H9 (cell line): ENCODE data around the gene DNAAF5. TPM values are rescaled to one million over a fixed set of nuclear protein-coding genes. Genes with fewer than 3 reads are reported as not detected.
"Not testable (repeated sequence)": the region's sequence is repeated elsewhere in the genome, so short reads cannot be mapped to it uniquely, and the experiment has no call there.

Experiments used
- DNase-seq: peaks from one replicate; pipeline ENCODE4 v3.0.0-alpha.2; 2017
- H2AFZ ChIP-seq: one replicate; pipeline ENCODE4 v1.6.1; 2013; ENCODE audit warnings: mild to moderate bottlenecking, low read length, control low read depth, moderate library complexity
- H2AK5ac ChIP-seq: 2 replicates; pipeline ENCODE4 v1.6.1; 2013; ENCODE audit warnings: low read length, control low read depth, mixed read lengths; ENCODE audit not compliant: insufficient read length
- H2BK120ac ChIP-seq: one replicate; pipeline ENCODE4 v1.6.1; 2013; ENCODE audit warnings: low read depth, mild to moderate bottlenecking, low read length, control low read depth, inconsistent platforms; ENCODE audit not compliant: poor library complexity, severe bottlenecking
- H2BK12ac ChIP-seq: 2 replicates; pipeline ENCODE4 v1.6.1; 2013; ENCODE audit warnings: low read length, control low read depth, mixed read lengths, low read depth; ENCODE audit not compliant: insufficient read length
- H2BK15ac ChIP-seq: 2 replicates; pipeline ENCODE4 v1.6.1; 2013; ENCODE audit warnings: low read depth, low read length, control low read depth
- H2BK20ac ChIP-seq: one replicate; pipeline ENCODE4 v1.6.1; 2013; ENCODE audit warnings: low read depth, mild to moderate bottlenecking, low read length, control low read depth, inconsistent platforms; ENCODE audit not compliant: poor library complexity, severe bottlenecking
- H2BK5ac ChIP-seq: 2 replicates; pipeline ENCODE4 v1.6.1; 2013; ENCODE audit warnings: low read length, control low read depth, mixed read lengths; ENCODE audit not compliant: insufficient read length
- H3K14ac ChIP-seq: 2 replicates; pipeline ENCODE4 v1.6.1; 2013; ENCODE audit warnings: low read length, control low read depth; ENCODE audit not compliant: insufficient read depth
- H3K18ac ChIP-seq: 2 replicates; pipeline ENCODE4 v1.6.1; 2013; ENCODE audit warnings: low read depth, mild to moderate bottlenecking, mixed read lengths, low read length, control low read depth; ENCODE audit not compliant: insufficient read length
- H3K23ac ChIP-seq: 2 replicates; pipeline ENCODE4 v1.6.1; 2013; ENCODE audit warnings: low read length, control low read depth, mixed read lengths, low read depth; ENCODE audit not compliant: insufficient read length
- H3K23me2 ChIP-seq: 2 replicates; pipeline ENCODE4 v1.6.1; 2013; ENCODE audit warnings: low read depth, mild to moderate bottlenecking, mixed read lengths, low read length, control low read depth; ENCODE audit not compliant: insufficient read length, poor library complexity, severe bottlenecking
- H3K27ac ChIP-seq: 2 replicates; pipeline ENCODE4 v1.5.1; 2013; ENCODE audit warnings: low read length, control low read depth, mixed read lengths, low read depth; ENCODE audit not compliant: insufficient read length
- H3K27me3 ChIP-seq: 2 replicates; pipeline ENCODE4 v1.6.1; 2013; ENCODE audit warnings: low read length, control low read depth, inconsistent platforms; ENCODE audit not compliant: insufficient read depth
- H3K4ac ChIP-seq: 2 replicates; pipeline ENCODE4 v1.6.1; 2013; ENCODE audit warnings: low read depth, mild to moderate bottlenecking, control low read depth, inconsistent platforms, low read length, moderate library complexity
- H3K4me1 ChIP-seq: 2 replicates; pipeline ENCODE4 v1.6.1; 2013; ENCODE audit warnings: low read length, control low read depth, inconsistent platforms; ENCODE audit not compliant: insufficient read depth
- H3K4me2 ChIP-seq: 2 replicates; pipeline ENCODE4 v1.6.1; 2013; ENCODE audit warnings: low read length, control low read depth, mixed read lengths; ENCODE audit not compliant: insufficient read length, insufficient read depth
- H3K56ac ChIP-seq: 2 replicates; pipeline ENCODE4 v1.6.1; 2013; ENCODE audit warnings: low read depth, mild to moderate bottlenecking, mixed read lengths, low read length, control low read depth; ENCODE audit not compliant: insufficient read length
- H3K79me1 ChIP-seq: 2 replicates; pipeline ENCODE4 v1.6.1; 2013; ENCODE audit warnings: low read depth, mild to moderate bottlenecking, moderate library complexity, low read length, control low read depth, inconsistent platforms; ENCODE audit not compliant: insufficient read depth, poor library complexity, severe bottlenecking
- H3K79me2 ChIP-seq: 2 replicates; pipeline ENCODE4 v1.6.1; 2013; ENCODE audit warnings: low read length, control low read depth, inconsistent platforms; ENCODE audit not compliant: insufficient read depth
- H3K9ac ChIP-seq: 2 replicates; pipeline ENCODE4 v1.6.1; 2013; ENCODE audit warnings: low read length, control low read depth, mixed read lengths; ENCODE audit not compliant: insufficient read length; ENCODE audit errors: extremely low read depth
- H3K9me3 ChIP-seq: one replicate; pipeline ENCODE4 v1.6.1; 2013; ENCODE audit warnings: low read depth, low read length, inconsistent platforms; ENCODE audit not compliant: control insufficient read depth
- H3T11ph ChIP-seq: one replicate; pipeline ENCODE4 v1.6.1; 2013; ENCODE audit warnings: mild to moderate bottlenecking, low read length, control low read depth, inconsistent platforms
- H4K20me1 ChIP-seq: one replicate; pipeline ENCODE4 v1.6.1; 2013; ENCODE audit not compliant: control insufficient read depth, insufficient read length, insufficient read depth
- H4K5ac ChIP-seq: 2 replicates; pipeline ENCODE4 v1.6.1; 2013; ENCODE audit warnings: low read depth, mild to moderate bottlenecking, mixed read lengths, low read length, control low read depth; ENCODE audit not compliant: insufficient read length
- H4K8ac ChIP-seq: replicated peaks from 2 replicates; pipeline ENCODE4 v1.6.1; 2013; ENCODE audit warnings: low read length, control low read depth, mixed read lengths, low read depth; ENCODE audit not compliant: insufficient read length
- H4K91ac ChIP-seq: 2 replicates; pipeline ENCODE4 v1.6.1; 2013; ENCODE audit warnings: low read depth, mild to moderate bottlenecking, moderate library complexity, mixed read lengths, low read length, control low read depth; ENCODE audit not compliant: insufficient read length
- H3K27ac Mint-ChIP-seq, 3 experiments: 2 replicates in 2 of 3; 3 replicates in 1 of 3; pipeline ENCODE4 v1.8.0; 2020 to 2021; ENCODE audit warnings: mixed read lengths in 3 of 3, mild to moderate bottlenecking in 1 of 3, moderate library complexity in 1 of 3
- H3K27me3 Mint-ChIP-seq: 2 replicates; pipeline ENCODE4 v1.8.0; 2021; ENCODE audit warnings: low read depth, mild to moderate bottlenecking, moderate library complexity, mixed read lengths
- H3K36me3 Mint-ChIP-seq, 3 experiments: 2 replicates in 2 of 3; 3 replicates in 1 of 3; pipeline ENCODE4 v1.8.0; 2020 to 2021; ENCODE audit warnings: low read depth in 3 of 3, mixed read lengths in 3 of 3; ENCODE audit not compliant: insufficient read depth in 1 of 3
- H3K4me1 Mint-ChIP-seq, 2 experiments: 2 replicates each; pipeline ENCODE4 v1.8.0; 2020; ENCODE audit warnings: mixed read lengths in 2 of 2
- H3K4me3 Mint-ChIP-seq, 2 experiments: 2 replicates in 1 of 2; 3 replicates in 1 of 2; pipeline ENCODE4 v1.8.0; 2020 to 2021; ENCODE audit warnings: mild to moderate bottlenecking in 2 of 2, mixed read lengths in 2 of 2, moderate library complexity in 1 of 2
- H3K9me3 Mint-ChIP-seq, 2 experiments: 2 replicates in 1 of 2; 3 replicates in 1 of 2; pipeline ENCODE4 v1.8.0; 2020; ENCODE audit warnings: mild to moderate bottlenecking in 2 of 2, mixed read lengths in 2 of 2, moderate library complexity in 1 of 2
- WGBS: extraction: QIAGEN DNeasy Blood & Tissue Kit; methylation state at CpG from one replicate; pipeline ENCODE4 v1.1.7; 2013; ENCODE audit warnings: missing lambda C conversion rate, low lambda C conversion rate, mixed read lengths; ENCODE audit not compliant: insufficient read length; ENCODE audit errors: extremely low coverage; 5-methylcytosine and 5-hydroxymethylcytosine counted together
- total RNA-seq: library from RNA; stranded (reverse); gene quantifications from 2 replicates; pipeline ENCODE4 v1.2.1, GENCODE V29; 2021
- TF ChIP-seq, protein P1 (sequence below): fragments of 200-600 bp; sonication (generic); conservative IDR thresholded peaks from 3 replicates; pipeline ENCODE4 v1.8.0; 2021; ENCODE audit warnings: antibody characterized with exemption, mild to moderate bottlenecking

Gene DNAAF5
- total RNA-seq, 1 experiment from 2014 or later, result 43.5 TPM

DNA sequence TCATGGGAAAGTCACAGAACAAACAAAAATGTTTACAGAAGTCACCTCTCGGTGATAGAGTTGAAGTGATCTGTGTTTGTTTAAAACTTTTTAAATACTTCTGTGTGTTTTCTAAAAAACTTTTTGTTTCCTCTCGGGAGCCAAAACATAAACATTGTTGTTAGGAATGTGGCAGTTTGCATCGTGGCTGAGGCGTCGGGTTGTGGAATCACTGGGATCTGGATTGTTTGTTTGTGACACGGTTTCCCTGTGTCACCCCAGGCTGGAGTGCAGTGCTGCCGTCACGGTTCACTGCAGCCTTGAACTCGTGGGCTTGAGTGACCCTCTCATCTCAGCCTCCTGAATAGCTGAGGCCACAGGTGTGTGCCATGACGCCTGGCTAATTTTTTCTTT, 76.7 kb downstream of the DNAAF5 start:
- Histone ChIP-seq H2BK12ac (no peak overlapping the region), H3K56ac (no peak overlapping the region), H4K91ac (no peak overlapping the region), H2AFZ (no peak overlapping the region), H3K27ac (no peak overlapping the region), H2BK120ac (no peak overlapping the region), H3K79me1 (no peaks in the 10 kb centered on the region), H4K20me1 (no peaks in the 10 kb centered on the region), H3K9ac (no peak overlapping the region), H3K9me3 (no peaks in the 10 kb centered on the region), H3T11ph (no peak overlapping the region), H4K8ac (no peak overlapping the region), H3K14ac (no peak overlapping the region), H3K4me1 (no peaks in the 10 kb centered on the region; the same call in 1 of the 2 replicates), H3K79me2 (no peaks in the 10 kb centered on the region), H3K4me2 (no peak overlapping the region), H2BK15ac (no peak overlapping the region), H2AK5ac (no peak overlapping the region), H2BK20ac (no peak overlapping the region), H3K23ac (no peak overlapping the region), H3K23me2 (no peaks in the 10 kb centered on the region), H3K4ac (no peak overlapping the region), H4K5ac (no peak overlapping the region), H3K27me3 (no peaks in the 10 kb centered on the region), H3K18ac (no peak overlapping the region), H2BK5ac (no peak overlapping the region)
- Mint-ChIP-seq H3K27ac (no peak overlapping the region), H3K4me3 (no peak overlapping the region), H3K4me1 (peaks cover 2 to 3% of the 10 kb centered on the region in 2 experiments; a peak in 2 of 4 replicates), H3K27me3 (no peaks in the 10 kb centered on the region), H3K36me3 (peaks cover 7 to 14% (median 11%) of the 10 kb centered on the region in 3 experiments; a peak in 6 of 7 replicates), H3K9me3 (peaks cover 17 to 19% of the 10 kb centered on the region in 2 experiments)
- TF ChIP-seq, protein P1, sequence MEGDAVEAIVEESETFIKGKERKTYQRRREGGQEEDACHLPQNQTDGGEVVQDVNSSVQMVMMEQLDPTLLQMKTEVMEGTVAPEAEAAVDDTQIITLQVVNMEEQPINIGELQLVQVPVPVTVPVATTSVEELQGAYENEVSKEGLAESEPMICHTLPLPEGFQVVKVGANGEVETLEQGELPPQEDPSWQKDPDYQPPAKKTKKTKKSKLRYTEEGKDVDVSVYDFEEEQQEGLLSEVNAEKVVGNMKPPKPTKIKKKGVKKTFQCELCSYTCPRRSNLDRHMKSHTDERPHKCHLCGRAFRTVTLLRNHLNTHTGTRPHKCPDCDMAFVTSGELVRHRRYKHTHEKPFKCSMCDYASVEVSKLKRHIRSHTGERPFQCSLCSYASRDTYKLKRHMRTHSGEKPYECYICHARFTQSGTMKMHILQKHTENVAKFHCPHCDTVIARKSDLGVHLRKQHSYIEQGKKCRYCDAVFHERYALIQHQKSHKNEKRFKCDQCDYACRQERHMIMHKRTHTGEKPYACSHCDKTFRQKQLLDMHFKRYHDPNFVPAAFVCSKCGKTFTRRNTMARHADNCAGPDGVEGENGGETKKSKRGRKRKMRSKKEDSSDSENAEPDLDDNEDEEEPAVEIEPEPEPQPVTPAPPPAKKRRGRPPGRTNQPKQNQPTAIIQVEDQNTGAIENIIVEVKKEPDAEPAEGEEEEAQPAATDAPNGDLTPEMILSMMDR, result no peak
- no peak for DNase-seq
- WGBS, result no CpG with 5 or more reads among the region's 10 CpGs

DNA sequence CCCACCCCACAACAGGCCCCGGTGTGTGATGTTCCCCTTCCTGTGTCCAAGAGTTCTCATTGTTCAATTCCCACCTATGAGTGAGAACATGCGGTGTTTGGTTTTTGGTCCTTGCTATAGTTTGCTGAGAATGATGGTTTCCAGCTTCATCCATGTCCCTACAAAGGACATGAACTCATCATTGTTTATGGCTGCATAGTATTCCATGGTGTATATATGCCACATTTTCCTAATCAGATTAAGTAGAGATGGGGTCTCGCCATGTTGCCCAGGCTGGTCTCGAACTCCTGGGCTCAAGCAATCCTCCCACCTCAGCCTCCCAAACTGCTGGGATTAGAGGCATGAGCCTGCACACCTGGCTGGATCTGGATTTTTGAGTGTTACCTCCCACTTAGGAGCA, 77.3 kb downstream of the DNAAF5 start:
- not testable (repeated sequence) for H3K4me1 ChIP-seq, H3K4me3 Mint-ChIP-seq, H3K4me1 Mint-ChIP-seq, H4K8ac ChIP-seq, H3K9me3 ChIP-seq, H2AFZ ChIP-seq, H3K9ac ChIP-seq, H3K4ac ChIP-seq, H3K27ac Mint-ChIP-seq, H4K5ac ChIP-seq, H3K27ac ChIP-seq, H2BK12ac ChIP-seq, H2BK15ac ChIP-seq, H3K79me2 ChIP-seq, H3K4me2 ChIP-seq, H3K27me3 ChIP-seq, H4K20me1 ChIP-seq, H3K79me1 ChIP-seq, H3K23ac ChIP-seq, DNase-seq, H2BK120ac ChIP-seq, H2BK5ac ChIP-seq, H2AK5ac ChIP-seq, H3K18ac ChIP-seq, H2BK20ac ChIP-seq, H3K23me2 ChIP-seq, H3K27me3 Mint-ChIP-seq, H4K91ac ChIP-seq, H3K56ac ChIP-seq, H3K14ac ChIP-seq, H3T11ph ChIP-seq
- Mint-ChIP-seq H3K36me3 (peaks cover 7 to 17% (median 12%) of the 10 kb centered on the region in 3 experiments; a peak in 6 of 7 replicates), H3K9me3 (peaks cover 18 to 22% of the 10 kb centered on the region in 2 experiments)
- WGBS, result no CpG with 5 or more reads among the region's 4 CpGs
